SK-MEL-5 (cell line): ENCODE measurements around the gene SPTLC2. TPM values are rescaled to one million over a fixed set of nuclear protein-coding genes. Genes with fewer than 3 reads are reported as not detected.
"Not testable (repeated sequence)": the region's sequence is repeated elsewhere in the genome, so short reads cannot be mapped to it uniquely, and the experiment has no call there.

ENCODE experiments used
- DNase-seq: peaks from one replicate; pipeline ENCODE4 v3.0.0-alpha.2; 2016; ENCODE audit warnings: low read depth, low spot score
- in situ Hi-C: cut with HindIII; loops from 2 replicates; pipeline ENCODE4 v1.10.0; 2016; ENCODE audit warnings: low sequenced_read_pairs, high pct_unique_total_duplicates, low pct_unique_long_range_greater_than_20kb
- polyA plus RNA-seq, 2 experiments: library from polyadenylated mRNA; depleted of rRNA; stranded (reverse); fragments of >200 nt; gene quantifications; 2 replicates each; pipeline ENCODE4 v1.2.3, GENCODE V29; 2015
- total RNA-seq: library from RNA; depleted of rRNA; stranded (reverse); fragments of >200 nt; shearing (Covaris generic); gene quantifications from 2 replicates; pipeline ENCODE4 v1.2.3, GENCODE V29; 2014; rRNA removed

The SPTLC2 gene, protein sequence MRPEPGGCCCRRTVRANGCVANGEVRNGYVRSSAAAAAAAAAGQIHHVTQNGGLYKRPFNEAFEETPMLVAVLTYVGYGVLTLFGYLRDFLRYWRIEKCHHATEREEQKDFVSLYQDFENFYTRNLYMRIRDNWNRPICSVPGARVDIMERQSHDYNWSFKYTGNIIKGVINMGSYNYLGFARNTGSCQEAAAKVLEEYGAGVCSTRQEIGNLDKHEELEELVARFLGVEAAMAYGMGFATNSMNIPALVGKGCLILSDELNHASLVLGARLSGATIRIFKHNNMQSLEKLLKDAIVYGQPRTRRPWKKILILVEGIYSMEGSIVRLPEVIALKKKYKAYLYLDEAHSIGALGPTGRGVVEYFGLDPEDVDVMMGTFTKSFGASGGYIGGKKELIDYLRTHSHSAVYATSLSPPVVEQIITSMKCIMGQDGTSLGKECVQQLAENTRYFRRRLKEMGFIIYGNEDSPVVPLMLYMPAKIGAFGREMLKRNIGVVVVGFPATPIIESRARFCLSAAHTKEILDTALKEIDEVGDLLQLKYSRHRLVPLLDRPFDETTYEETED
- 16.1 and 16.6 TPM in 2 replicates for total RNA-seq
- polyA plus RNA-seq (2015; cell fraction: cytosol; rRNA removed): 10.7 and 12.6 TPM in 2 replicates
- 3.1 and 5.3 TPM in 2 replicates for polyA plus RNA-seq (2015; cell fraction: nucleus; rRNA removed)

DNA sequence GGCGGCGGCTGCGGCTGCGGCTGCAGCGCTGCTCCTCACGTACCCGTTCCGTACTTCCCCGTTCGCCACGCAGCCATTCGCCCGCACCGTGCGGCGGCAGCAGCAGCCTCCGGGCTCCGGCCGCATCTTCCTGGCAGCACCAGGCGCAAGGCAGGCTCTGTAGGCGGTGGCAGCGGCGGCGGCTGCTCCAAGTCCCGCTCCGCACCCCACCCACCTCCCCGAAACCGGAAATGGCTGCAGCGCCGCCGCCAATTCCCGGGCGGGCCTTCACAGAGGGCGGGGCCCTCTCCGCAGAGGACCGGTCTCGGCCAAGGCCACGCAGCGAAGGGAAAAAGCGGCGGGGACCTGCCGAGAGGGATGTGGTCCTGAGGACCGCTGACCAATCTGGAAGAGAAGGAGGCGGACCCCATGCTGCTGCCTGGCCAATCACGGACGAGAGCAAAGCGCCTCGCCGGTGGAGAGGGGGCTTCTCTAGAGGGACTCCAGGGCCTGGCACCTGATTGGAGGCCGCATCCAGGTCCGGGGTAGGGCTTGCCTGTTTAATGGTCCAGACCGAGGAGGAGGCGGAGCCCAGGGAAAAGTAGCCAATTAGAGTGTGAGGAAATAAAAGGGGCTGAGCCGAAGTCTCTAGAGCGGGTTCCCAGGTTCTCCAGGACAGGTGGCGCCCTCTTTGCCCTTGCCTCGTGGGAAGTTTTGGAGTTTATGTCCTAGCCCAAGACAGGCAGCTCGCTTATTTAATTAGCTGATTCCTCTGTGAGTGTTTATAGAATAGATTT lies at the start of gene SPTLC2:
Gene SPTLC2 (minus strand): TSS at position 184 of the 776 bp plus-strand sequence. CDS start 58 bp downstream, at position 126.
- peak; percentile 99 for DNase-seq
- in situ Hi-C loops: no loop called here

DNA sequence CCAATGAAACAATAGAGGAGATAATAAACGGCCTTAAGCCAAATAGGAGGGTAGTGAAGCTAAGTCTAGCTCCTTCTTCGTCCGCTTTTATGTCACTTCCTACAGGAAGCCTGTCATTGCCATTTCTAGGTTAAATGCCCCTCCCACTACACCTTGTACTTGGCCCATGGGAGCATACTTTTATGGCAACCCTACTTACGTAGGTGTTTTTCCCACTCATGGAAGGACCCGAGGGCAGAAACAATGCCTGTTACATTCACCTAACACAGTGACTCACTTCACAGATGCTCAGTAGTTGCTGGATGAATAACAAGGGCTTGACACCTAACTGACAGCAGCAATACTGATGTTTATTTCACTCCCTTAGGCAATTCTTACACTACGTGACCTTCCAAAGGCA lies 46.9 kb upstream of the SPTLC2 start:
- in situ Hi-C loops: no loop called here
- DNase-seq: no peak

DNA sequence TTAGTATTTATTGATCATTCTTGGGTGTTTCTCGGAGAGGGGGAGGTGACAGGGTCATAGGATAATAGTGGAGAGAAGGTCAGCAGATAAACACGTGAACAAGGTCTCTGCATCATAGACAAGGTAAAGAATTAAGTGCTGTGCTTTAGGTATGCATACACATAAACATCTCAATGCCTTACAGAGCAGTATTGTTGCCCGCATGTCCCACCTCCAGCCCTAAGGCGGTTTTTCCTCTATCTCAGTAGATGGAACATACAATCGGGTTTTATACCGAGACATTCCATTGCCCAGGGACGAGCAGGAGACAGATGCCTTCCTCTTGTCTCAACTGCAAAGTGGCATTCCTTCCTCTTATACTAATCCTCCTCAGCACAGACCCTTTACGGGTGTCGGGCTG lies 45.1 kb upstream of the SPTLC2 start:
- in situ Hi-C loops: not testable (repeated sequence)
- peak; percentile 46 for DNase-seq

DNA sequence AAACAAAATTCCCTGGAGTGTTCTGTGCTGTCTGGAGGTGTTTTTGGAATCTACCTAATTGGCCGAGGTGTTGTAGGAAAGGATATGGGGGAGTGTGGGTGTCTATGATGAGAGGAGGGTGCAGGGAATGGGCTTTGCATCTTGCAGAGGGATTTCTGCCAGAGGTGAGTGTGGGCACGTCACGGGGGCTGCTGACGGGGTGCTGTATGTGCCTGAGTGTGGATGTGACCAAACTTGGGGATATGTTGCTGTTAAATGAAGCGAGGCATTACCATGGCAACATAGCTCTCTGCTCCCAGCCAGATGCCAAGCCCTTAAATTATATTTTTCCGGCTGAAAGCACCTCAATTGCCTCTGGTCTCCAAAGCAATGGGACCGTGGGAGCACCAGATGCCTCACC lies 44.3 kb upstream of the SPTLC2 start:
- no peak for DNase-seq
- in situ Hi-C loops: no loop called here

DNA sequence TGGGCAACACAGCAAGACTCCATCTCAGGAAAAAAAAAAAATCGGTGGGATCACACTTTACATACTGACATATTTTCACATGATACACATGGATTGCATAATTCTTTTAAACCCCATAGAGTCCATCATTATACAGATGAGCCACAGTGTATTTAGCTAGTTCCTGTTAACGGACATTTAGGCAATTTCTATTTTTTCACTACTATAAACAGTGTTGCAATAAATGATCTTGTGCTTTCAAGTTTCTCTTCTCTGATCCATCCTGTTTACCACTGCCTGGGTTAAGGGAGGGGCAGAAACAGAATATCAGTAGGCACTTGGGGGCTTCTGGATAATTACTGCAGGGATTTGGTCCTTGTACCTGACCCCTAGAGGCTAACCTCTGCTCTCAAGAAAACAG lies 43.4 kb upstream of the SPTLC2 start:
- DNase-seq: no peak
- in situ Hi-C loops: no loop called here

GRCh38 chr14:77657280-77657679 lies 40.8 kb upstream of the SPTLC2 start:
- no peak for DNase-seq
- in situ Hi-C loops: no loop called here

DNA sequence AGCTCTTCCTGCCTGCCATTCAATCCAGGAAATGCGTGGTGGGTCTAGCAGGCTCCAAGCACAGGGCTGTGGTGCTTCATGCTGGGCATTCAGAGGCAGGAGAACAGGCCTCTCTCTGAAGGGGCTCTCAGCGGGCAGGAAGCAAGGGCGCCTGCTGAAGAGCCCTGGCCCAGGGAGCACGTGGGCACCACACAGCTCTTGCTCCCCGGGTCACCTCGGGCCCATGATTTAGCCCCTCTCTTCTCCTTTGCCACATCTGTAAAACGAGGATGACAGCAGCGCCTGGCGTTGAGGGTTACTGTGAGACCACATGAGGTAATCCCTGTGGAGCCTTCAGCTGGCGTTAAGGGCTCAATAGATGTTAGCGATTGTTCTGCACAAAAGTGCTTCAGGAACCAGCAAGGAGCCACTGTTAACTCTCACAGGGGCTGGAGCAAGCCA lies 37.6 kb upstream of the SPTLC2 start:
- no peak for DNase-seq
- in situ Hi-C loops: no loop called here

DNA sequence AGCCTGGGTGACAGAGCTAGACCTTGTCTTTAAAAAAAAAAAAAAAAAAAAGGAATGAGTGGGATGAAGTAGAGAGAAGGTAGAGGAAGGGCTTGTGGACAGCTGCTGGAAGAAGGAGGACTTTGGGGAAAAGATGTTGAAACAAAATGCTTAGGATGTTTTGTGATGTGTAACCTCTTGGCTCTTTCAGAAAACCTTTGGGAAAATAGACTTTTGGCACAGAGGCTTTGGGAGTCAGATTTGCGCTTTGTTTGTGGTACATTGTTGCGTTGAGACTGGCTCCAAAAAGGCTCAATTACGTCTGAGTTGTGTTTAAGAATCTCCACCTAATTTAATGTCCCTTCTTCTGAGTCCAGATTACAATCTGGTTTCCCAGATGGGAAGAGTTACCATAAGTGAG lies 32.9 kb upstream of the SPTLC2 start:
- DNase-seq: no peak
- in situ Hi-C loops: no loop called here

- no peak for DNase-seq
- in situ Hi-C loops: no loop called here
Observed at GRCh38 chr14:77648520-77649200, 32.2 kb upstream of the SPTLC2 start.

GRCh38 chr14:77647853-77648252 lies 31.4 kb upstream of the SPTLC2 start:
- in situ Hi-C loops: no loop called here
- no peak for DNase-seq

DNA sequence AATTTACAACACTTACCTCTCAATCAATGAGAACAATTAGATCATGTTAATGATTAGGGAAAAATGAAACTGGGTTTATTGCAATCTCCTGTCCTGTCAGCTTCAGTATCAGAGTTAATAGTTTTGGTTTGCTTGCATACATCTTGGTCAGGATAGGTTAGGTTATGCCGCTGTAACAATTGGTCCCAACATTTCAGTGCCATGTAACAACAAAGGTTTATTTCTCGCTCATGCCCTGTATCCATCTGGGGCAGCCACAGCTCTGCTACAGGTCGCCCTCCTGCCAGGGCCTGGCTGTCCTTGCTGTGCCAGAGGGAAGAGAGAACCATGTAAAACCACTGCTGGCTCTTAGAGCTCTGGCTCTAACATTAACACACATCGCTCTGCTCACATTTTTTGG lies 30.5 kb upstream of the SPTLC2 start:
- DNase-seq: no peak
- in situ Hi-C loops: no loop called here

DNA sequence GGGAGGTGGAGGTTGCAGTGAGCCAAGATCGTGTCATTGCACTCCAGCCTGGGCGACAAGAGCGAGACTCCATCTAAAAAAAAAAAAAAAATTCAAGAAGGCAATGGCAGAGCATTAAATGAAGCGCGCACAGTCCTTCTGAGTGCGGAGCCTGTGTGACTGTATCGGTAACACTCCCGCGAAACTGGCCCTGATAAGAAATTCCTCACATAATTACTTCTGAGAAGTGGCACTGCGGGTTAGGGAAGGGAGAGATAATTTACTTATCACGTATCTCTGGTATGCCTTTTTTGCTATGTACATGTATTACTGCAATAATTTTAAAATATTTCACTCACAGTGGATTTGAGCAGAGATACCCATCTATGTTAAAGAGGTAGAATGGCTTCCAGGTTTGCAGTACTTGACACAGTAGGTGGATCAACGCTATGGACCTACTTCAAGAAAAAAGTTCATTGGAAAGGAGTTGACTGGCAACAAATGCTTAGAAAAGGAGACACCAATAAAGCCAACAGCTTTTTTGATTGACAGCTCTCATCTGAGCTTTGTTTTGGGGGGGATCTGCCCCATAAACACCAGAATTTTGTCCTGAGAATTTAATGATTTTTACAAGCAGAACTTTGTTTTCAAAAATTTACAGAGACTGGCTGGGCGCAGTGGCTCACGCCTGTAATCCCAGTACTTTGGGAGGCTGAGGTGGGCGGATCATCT lies 29.2 kb upstream of the SPTLC2 start:
- no peak for DNase-seq
- in situ Hi-C loops: no loop called here

GRCh38 chr14:77642407-77642806 lies 26.0 kb upstream of the SPTLC2 start:
- in situ Hi-C loops: no loop called here
- no peak for DNase-seq

- in situ Hi-C loops: no loop called here
- no peak for DNase-seq
Observed at GRCh38 chr14:77641534-77642341, 25.3 kb upstream of the SPTLC2 start.

DNA sequence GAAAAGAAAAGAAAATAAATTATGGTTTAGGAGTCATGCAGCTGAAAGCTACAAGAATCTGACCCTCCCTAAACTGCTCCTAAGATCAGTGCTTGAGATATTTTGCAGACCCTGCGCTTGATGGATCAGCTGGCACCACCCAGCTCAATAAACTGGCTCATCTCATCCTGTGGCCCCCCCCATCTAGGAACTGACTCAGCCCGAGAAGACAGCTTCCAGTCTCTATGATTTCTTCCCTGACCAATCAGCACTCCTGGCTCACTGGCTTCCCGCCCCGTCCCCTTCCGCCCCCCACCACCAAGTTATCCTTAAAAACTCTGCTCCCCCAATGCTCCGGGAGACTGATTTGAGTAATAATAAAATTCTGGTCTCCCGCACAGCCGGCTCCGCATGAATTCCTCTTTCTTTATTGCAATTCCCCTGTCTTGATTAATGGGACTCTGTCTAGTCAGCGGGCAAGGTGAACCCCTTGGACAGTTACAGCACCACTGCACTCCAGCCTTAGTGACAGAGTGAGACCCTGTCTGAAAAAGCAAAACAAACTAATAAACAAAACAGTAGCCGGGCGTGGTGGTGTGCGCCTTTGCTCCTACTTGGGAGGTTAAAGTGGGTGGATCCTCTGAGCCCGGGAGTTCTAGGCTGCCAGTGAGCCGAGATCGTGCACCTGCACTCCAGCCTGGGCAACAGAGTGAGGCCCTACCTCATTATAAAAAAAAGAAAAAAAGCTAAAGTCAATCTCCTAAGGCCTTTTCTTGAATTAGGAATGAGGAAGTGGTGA lies 24.5 kb upstream of the SPTLC2 start:
- in situ Hi-C loops: no loop called here
- no peak for DNase-seq

- DNase-seq: no peak
- in situ Hi-C loops: no loop called here
Observed at GRCh38 chr14:77638771-77639171, 22.3 kb upstream of the SPTLC2 start.
